ENCODE data around the gene ZDHHC13. TPM values are rescaled to one million over a fixed set of nuclear protein-coding genes. Genes with fewer than 3 reads are reported as not detected.

Gene ZDHHC13
- total RNA-seq, 1 experiment from 2014 or later, result 30.1 TPM

GRCh38 chr11:19161651-19162050 lies 44.7 kb downstream of the ZDHHC13 start:
- DNase-seq (ENCODE audit: low spot score), result no peak
- in situ Hi-C loops (cut with HindIII; ENCODE audit: low sequenced_read_pairs), result no loop called here

- DNase-seq (ENCODE audit: low spot score), result no peak
- in situ Hi-C loops (cut with HindIII; ENCODE audit: low sequenced_read_pairs), result no loop called here
Observed at GRCh38 chr11:19162951-19163505, 46.1 kb downstream of the ZDHHC13 start.

- in situ Hi-C loops (cut with HindIII; ENCODE audit: low sequenced_read_pairs), result no loop called here
- no peak for DNase-seq (ENCODE audit: low spot score)
Observed at GRCh38 chr11:19163617-19164016, 46.6 kb downstream of the ZDHHC13 start.

GRCh38 chr11:19164230-19164855 lies 47.4 kb downstream of the ZDHHC13 start:
- in situ Hi-C loops (cut with HindIII; ENCODE audit: low sequenced_read_pairs), result no loop called here
- no peak for DNase-seq (ENCODE audit: low spot score)

DNA sequence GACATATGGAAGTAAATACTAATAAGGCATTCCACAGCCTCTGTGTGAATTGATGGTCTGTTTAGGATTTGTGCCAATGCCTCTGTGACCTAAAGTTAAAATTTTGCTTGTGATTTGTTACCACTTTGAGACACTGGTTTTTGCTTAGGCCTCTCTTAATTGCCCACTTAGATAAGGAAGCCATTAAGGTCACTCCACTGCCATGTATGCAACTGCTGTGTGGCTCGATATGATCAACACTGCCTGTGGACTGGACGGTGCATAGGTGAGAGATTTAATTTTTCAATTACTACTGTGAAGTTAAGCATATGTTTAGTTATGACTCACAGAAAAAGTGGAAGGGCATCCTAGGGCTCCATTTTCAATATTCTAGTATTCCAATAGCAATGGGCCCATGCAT lies 47.9 kb downstream of the ZDHHC13 start:
- in situ Hi-C loops (cut with HindIII; ENCODE audit: low sequenced_read_pairs), result no loop called here
- no peak for DNase-seq (ENCODE audit: low spot score)

DNA sequence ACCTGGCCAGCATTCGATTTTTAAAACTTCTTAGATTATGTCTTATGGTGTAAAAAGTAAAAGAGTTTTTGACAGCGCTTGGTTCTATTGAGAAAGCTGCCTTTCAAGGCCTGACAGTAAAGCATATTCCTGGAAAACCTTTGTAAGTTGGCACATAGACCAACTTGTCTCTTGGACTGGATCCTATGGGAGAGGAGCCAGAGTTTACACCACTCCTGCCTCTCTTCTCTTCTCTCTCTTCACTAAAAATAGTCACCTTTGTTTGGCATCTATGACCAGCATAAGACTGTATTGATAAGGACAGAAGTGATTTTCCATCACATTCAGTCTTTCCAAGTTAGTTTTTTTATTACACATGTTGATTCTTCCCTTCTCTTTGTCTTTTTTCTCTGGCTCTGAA lies 51.1 kb downstream of the ZDHHC13 start:
- peak; percentile 22 for DNase-seq (ENCODE audit: low spot score)
- in situ Hi-C loops (cut with HindIII; ENCODE audit: low sequenced_read_pairs), result no loop called here

DNA sequence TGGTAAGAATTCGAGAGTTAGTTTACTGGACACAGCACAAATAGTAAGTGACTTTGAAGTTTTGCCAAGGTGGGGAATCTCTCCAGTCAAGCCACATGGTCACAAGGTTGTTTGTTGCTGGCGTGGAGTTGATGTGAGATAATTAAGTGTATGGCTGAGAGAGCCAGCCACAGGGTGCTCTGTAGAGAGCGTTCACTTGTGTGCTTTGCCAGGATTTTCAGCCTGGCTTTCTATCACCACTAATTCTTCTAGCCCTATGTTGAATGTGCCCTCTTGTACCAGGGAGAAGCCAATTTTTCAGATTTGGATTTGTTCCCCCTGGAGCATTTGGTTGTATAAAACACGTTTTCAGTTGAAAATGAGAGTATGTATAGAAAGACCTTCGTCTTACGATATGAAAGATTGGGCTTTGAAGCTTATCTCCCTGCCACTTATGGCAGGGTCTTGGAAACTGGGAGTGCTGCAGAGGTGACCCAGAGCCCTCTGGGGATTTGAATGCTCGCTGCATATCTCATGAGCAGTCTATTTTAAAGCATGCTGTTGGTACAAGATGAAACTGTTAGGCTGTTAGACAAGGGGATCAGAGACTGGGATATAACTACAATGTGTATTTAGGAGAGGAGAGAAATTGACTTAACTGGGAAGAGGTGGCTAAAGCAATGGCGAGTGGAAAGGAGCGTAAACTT lies 56.2 kb downstream of the ZDHHC13 start:
- DNase-seq (ENCODE audit: low spot score), result no peak
- in situ Hi-C loops (cut with HindIII; ENCODE audit: low sequenced_read_pairs), result no loop called here

DNA sequence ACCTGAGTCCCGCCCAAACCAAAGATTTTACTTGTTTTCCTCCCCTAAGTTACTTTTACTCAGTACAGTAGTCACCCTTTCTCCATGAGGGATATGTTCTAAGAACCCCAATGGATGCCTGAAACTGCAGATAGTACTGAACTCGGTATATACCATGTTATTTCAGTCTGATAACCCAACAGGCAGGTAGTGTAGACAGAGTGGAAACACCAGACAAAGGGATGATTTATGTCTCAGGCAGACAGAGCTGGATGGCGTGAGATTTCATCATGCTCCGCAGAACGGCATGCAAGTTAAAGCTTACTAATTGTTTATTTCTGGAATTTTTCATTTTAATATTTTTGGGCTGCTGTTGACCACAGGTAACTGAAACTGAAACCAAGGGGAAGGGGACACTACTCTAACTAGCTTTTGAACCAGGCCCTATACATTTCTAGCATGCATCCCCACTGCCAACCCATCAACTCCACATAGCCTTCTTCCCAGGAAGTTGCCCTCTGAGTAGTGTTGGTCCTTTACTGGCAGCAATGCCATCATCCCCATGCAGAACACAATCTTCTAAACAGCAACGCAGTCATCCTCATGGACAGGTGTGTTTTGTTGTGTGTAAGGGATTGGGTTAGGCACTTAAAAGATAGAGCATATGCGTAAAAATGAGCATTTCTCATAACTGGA lies 57.1 kb downstream of the ZDHHC13 start:
- DNase-seq (ENCODE audit: low spot score), result no peak
- in situ Hi-C loops (cut with HindIII; ENCODE audit: low sequenced_read_pairs), result no loop called here

GRCh38 chr11:19176629-19177186 lies 59.7 kb downstream of the ZDHHC13 start:
- DNase-seq (ENCODE audit: low spot score), result no peak
- in situ Hi-C loops (cut with HindIII; ENCODE audit: low sequenced_read_pairs), result no loop called here

GRCh38 chr11:19181531-19182261 lies 64.7 kb downstream of the ZDHHC13 start:
- DNase-seq (ENCODE audit: low spot score), result no peak
- in situ Hi-C loops (cut with HindIII; ENCODE audit: low sequenced_read_pairs), result no loop called here

DNA sequence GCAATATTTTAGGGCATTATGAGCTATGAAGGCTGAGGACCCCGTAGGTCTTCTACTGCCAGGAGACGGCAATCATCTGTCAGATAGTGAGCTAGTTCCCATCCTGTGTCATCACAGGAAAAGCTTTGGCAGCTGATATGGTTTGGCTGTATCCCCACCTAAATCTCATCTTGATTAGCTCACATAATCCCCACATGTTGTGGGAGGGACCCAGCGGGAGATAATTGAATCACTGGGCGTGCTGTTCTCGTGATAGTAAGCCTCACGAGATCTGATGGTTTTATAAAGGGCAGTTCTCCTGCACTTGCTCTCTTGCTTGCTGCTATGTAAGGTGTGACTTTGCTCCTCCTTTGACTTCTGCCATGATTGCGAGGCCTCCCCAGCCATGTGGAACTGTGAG lies 66.7 kb downstream of the ZDHHC13 start:
- in situ Hi-C loops (cut with HindIII; ENCODE audit: low sequenced_read_pairs), result no loop called here
- DNase-seq (ENCODE audit: low spot score), result no peak

DNA sequence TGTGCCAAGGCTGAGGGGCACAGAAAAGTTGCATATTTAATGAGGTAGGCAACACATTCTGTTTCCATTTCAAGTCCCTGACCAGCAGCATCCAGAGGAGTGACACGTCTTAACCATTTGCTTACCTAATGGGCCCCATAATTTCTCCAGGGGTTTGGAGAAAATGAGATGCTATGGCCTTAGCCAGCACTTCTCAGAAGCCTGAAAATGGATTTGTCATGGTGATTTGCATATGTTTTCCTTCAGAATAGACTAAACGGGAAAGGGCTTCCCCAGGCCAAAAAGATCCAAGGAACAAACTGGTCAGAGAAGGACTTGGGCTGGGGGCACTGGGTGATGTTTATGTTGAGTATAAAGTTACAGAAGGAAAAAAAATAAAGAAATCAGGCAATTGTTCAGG lies 68.1 kb downstream of the ZDHHC13 start:
- in situ Hi-C loops (cut with HindIII; ENCODE audit: low sequenced_read_pairs), result no loop called here
- DNase-seq (ENCODE audit: low spot score), result no peak

- DNase-seq (ENCODE audit: low spot score), result no peak
- in situ Hi-C loops (cut with HindIII; ENCODE audit: low sequenced_read_pairs), result no loop called here
Observed at GRCh38 chr11:19185516-19186052, 68.6 kb downstream of the ZDHHC13 start.

- in situ Hi-C loops (cut with HindIII; ENCODE audit: low sequenced_read_pairs), result no loop called here
- no peak for DNase-seq (ENCODE audit: low spot score)
Observed at GRCh38 chr11:19187114-19187832, 70.3 kb downstream of the ZDHHC13 start.

GRCh38 chr11:19187833-19188258 lies 70.9 kb downstream of the ZDHHC13 start:
- no peak for DNase-seq (ENCODE audit: low spot score)
- in situ Hi-C loops (cut with HindIII; ENCODE audit: low sequenced_read_pairs), result no loop called here

- DNase-seq (ENCODE audit: low spot score), result no peak
- in situ Hi-C loops (cut with HindIII; ENCODE audit: low sequenced_read_pairs), result no loop called here
Observed at GRCh38 chr11:19191530-19192169, 74.7 kb downstream of the ZDHHC13 start.

DNA sequence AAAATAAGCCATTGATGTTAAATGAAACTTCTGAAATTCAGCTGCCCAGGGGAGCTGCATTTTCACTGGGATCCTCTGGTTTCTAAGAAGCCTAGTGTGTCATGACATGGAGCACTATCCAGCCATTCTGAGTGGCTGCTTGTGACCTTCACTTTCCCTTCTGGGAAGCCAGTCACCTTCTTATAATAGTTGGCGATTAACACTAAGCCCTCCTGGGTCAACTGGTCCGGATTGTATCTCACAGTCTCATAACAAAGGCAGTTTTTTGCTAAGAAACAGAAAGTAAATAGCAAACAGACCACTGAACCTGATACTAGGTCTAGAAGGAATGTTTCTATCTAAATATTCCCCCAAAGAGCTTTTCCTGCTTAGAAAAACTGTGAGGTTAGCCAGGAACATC lies 76.9 kb downstream of the ZDHHC13 start:
- no peak for DNase-seq (ENCODE audit: low spot score)
- in situ Hi-C loops (cut with HindIII; ENCODE audit: low sequenced_read_pairs), result no loop called here
